Measurements from ENCODE around the gene NOM1.

NOM1 gene

DNA sequence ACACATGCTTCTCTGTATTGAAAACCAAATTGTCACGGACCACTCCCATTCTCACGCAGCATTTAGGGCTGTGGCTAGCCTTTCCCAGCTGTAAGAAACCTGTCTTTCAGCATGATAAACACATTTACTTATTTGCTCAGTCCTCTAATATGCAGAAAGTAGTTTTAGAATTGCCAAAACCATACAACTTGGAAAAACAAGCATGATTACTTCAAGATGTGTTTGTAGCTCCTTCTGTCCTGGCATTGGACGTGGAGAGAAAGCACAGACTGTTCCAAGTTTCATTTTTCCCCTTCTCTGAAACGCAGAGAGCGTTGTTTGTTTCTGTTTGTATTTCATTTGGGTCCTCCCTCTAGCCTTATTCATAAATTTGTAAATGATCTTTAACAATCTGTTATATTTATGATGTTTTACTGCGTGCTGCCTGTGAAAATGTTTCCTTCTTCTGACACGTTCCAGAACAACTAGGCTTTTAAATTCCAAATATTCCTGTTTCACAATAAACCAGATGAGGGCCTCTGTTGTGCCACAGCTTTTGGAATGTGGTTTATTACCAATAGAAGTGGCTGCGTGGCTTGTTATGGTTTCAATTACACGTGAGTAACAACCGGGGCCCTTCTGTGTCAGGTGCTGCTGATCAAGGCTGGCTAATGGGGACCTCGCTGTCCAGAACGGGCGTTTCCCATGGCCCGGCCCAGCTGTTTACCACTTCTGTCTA, 34.8 kb downstream of the NOM1 start:
- no peak for DNase-seq

- DNase-seq, result no peak
Measured at GRCh38 chr7:156985101-156985992, 35.8 kb downstream of the NOM1 start.

- DNase-seq, result no peak
Measured at GRCh38 chr7:156986378-156986777, 36.9 kb downstream of the NOM1 start.

GRCh38 chr7:156988343-156989185, 39.1 kb downstream of the NOM1 start:
- no peak for DNase-seq

- DNase-seq, result no peak
Measured at GRCh38 chr7:156989766-156990535, 40.4 kb downstream of the NOM1 start.

DNA sequence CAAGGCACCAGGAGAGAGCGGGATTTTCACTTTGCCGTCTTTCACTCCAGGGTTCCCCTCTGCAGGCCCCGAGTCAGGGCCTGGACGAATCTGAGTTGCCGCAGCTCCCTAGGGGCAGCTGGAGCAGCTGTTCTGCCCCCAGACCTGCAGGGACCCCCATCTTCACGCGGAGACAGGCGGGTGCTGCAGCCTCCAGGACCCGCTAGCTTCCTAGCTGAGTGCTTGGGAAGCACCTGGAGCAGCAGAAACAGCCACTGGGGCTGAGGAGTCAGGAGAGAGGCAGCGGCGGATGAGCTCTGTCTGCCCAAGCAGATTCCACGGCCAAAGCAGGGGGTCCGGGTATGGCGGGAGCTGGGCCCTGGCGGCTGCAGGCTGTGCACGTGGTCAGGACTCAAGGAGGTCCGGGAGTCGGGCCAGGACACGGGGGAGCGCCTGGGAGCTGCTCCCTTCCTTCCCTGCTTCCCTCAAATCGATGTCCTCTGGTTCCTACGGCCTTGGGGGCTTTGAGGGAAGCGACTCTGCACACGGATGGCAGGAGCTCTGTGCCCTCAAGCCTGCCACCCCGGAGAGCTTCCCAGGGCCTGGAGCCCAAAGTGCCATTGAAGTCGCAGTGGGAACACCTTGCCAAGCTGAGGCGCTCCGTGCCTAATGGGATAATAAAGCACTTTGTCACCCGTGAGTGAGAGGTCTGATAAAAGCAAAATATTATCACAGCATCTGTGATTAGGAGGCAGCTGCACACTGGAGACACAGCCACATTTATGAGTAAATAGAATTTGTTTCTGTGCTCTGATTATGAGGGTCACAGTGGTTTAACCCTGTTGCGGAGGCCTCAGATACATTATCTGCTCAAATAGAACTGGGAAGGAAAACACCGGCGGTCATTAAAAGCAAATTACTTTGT, 43.8 kb downstream of the NOM1 start:
- DNase-seq, result no peak

- DNase-seq, result no peak
Measured at GRCh38 chr7:156993925-156994235, 44.4 kb downstream of the NOM1 start.

GRCh38 chr7:156994417-156994816, 44.9 kb downstream of the NOM1 start:
- DNase-seq, result no peak

DNA sequence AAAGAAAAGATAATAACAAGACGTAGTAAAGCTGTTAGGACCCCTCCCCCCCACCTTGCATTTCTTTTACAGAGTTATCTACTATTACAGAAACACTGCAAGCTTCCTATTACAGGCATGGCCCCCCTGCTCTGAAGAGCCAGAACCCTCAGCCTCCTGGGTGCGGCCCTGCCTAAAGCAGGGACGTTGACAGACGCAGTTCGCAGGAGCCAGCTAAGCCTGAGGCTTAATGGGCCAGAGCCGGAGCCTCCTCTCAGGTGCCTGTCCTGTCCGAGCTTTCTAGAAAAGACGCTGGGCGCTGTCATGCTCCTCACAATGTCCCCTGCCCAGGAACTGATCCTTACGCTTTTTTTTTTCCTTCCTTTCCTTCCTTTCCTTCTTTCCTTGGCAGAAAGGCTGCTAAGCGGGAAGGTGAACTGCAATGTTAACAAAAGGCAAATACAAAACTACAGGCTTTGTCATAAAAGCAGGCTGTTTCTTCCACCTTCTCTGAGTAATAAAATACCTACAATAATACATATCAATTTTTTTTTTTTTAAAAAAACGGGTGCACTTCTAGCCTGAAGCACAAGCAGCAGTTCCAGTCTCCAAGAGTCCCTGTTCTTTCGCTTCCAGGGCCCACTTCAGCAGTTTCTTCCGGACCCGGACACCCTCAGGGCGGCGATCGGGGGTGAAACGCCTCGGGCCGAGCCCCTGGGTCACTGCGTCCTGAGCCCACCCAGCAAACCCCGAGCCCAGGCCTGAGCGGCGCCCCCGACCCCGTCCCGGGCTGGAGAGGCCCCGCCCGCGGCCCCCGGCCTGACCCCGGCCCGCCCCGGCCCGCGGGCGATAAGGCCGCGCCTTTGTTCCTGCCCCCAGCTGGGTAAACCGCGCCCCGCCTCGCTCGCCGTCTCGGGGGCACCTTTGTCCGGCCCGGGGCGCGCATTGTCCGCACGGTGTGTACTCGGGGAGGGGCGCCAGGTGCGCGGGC, 49.8 kb downstream of the NOM1 start:
- no peak for DNase-seq

GRCh38 chr7:156999958-157000726, 50.6 kb downstream of the NOM1 start:
- no peak for DNase-seq

- no peak for DNase-seq
Measured at GRCh38 chr7:157000741-157001653, 51.5 kb downstream of the NOM1 start.

DNA sequence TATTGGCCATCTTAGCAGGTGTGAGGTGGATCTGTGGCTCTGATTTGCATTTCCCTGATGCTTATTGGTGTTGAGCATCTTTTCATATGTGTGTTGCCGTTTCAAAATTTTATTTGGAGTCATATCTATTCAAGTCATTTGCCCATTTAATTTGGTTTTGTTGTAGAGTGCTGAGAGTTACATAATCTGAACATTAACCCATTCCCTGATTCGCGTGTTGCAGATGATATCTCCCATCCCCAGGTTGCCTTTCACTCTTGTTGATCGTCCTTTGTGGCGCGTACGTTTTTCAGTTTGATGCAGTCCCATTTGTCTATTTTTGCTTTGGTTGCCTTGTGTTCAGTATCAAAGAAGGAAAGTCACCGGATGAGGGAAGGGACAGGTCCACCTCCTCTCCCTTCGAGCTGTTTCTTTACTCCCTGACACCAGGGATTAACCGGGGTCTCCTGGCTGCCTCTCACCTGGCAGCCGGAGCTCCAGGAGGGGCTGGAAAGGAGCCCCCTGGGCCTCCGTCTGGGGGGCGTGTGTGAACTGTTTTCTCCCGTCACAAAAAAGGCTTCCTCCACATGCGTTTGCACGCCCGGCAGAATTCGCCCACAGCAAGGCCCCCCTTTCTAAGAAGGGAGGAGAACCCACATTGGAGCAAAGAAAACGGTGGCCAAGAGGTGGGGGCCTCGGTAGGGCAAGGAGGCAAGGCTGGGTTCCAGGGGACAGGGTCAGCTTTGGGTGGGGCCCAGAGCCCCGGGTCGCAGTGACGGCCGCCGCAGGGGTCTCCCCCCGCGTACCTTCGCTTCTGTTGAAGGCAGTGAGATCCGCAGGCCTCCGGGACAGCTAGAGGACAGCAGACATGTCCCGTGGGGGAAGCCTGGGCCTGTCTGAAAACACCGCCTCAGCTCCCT, 52.7 kb downstream of the NOM1 start:
- no peak for DNase-seq

DNA sequence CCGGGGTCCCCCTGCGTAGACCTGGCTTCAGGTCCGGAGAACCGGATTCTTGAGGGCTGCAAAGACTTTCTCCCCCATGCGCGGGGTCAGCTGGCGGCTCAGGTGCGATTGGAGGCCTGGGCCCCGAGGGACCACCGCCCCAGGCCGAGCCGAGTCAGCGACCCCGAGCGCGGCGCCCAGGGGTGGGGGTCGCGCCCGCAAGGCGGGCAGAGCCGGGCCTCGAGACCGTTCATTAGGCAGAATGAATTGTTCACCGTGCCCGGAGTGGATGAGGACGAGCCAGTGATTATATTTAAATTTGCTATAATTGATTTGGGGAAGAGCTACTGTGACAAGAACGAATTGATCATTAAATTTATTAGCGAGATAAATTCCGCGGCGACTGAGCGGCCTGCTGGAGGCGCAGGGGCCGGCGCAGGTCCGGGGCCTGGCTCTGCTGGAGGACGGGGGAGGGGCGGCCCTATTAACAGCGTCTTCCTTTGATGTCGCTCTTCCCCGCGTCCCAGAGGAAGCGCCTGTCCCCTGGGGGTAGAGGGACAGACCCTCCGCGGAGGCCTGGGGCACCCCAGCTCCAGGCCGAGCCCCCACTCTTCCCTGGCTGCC, 53.4 kb downstream of the NOM1 start:
- DNase-seq, result no peak

DNA sequence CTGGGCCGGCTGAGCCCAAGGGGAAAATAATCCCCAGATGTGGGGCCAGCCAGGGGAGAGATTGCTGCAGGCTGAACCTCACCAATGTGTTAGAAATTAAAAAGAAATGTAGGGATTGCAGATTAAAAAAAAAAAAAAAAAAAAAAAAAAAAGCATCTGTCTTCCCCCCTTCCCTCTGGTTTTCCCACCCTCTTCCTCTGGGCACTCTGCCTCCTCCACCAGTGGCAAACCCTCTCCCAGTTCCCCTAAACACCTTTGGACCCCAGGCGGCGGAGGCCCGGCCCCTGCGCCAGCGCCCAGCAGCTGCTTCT, 53.9 kb downstream of the NOM1 start:
- DNase-seq, result no peak

DNA sequence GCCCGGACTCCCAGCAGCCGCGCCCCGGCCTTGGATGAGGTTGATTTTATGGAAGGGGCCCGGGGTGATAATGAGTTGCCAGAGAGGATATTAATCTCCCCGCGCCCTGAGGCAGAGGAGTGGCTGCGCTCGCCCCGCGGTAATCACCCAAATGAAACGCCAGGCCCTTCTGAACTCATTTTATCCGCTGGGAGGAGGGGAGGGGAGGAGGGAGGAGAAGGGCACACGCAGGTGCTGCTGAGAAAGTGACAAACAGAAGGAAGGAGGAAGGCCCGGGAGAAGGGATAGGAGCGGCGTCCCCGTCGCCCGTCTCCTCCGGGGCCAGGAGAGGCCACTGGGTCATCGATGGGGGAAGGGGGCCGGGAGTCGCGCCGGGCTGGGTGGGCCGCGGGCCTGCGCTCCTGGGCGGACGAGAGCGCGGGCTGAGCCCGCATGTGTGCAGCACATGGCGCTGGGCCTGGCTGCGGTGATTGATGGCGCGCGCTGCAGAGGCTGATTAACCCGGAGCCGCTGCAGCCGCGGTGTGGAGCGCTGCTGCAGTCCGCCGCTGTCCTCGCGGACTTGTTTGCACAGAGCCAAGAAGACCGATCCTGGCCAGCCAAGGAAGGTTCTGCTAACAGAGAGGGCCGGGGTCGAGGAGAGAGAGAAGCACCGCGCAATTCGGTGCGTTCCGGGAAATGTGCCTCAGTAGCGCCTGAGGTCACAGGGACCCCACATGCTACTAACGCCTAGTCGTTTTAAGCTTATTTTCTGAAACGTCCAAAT, 54.4 kb downstream of the NOM1 start:
- DNase-seq, result no peak
